Smooth muscle cell (in vitro differentiated cells): ENCODE results near the gene SIL1. TPM values are rescaled to one million over a fixed set of nuclear protein-coding genes. Genes with fewer than 3 reads are reported as not detected.
A peak's percentile ranks its signal among the peaks of the same experiment; 100 is the strongest.

Experiments
- DNase-seq: peaks from one replicate; lab custom pipeline; 2025; ENCODE audit not compliant: unreplicated experiment; lab: John Stamatoyannopoulos, UW
- H2AFZ ChIP-seq: fragments of 200-600 bp; sonication (generic); 2 replicates; pipeline ENCODE4 v1.6.0; 2016; ENCODE audit warnings: antibody characterized with exemption, low read depth, mild to moderate bottlenecking
- H3F3A ChIP-seq: fragments of 200-600 bp; sonication (generic); 2 replicates; pipeline ENCODE4 v1.6.0; 2017; ENCODE audit warnings: antibody characterized with exemption, low read depth
- H3K27ac ChIP-seq: fragments of 200-600 bp; sonication (generic); 2 replicates; pipeline ENCODE4 v1.5.1; 2016; ENCODE audit warnings: low read depth, mild to moderate bottlenecking
- H3K27me3 ChIP-seq: fragments of 200-600 bp; sonication (generic); 2 replicates; pipeline ENCODE4 v1.6.1; 2016; ENCODE audit warnings: low read depth, mild to moderate bottlenecking
- H3K36me3 ChIP-seq: fragments of 200-600 bp; sonication (generic); 2 replicates; pipeline ENCODE4 v1.5.1; 2016; ENCODE audit warnings: low read depth
- H3K4me1 ChIP-seq: fragments of 200-600 bp; sonication (generic); 2 replicates; pipeline ENCODE4 v1.5.1; 2016; ENCODE audit warnings: low read depth
- H3K4me2 ChIP-seq: fragments of 200-600 bp; sonication (generic); 2 replicates; pipeline ENCODE4 v1.6.0; 2016; ENCODE audit warnings: mild to moderate bottlenecking
- H3K4me3 ChIP-seq: fragments of 200-600 bp; sonication (generic); 2 replicates; pipeline ENCODE4 v1.5.1; 2016; ENCODE audit warnings: mild to moderate bottlenecking
- H3K79me2 ChIP-seq: fragments of 200-600 bp; sonication (generic); 2 replicates; pipeline ENCODE4 v1.6.0; 2016; ENCODE audit warnings: low read depth, mild to moderate bottlenecking
- H3K9ac ChIP-seq: fragments of 200-600 bp; sonication (generic); 2 replicates; pipeline ENCODE4 v1.6.0; 2016; ENCODE audit warnings: low read depth
- H3K9me3 ChIP-seq: fragments of 200-600 bp; sonication (generic); replicated peaks from 2 replicates; pipeline ENCODE4 v1.5.1; 2016; ENCODE audit warnings: low read depth
- H4K20me1 ChIP-seq: fragments of 200-600 bp; sonication (generic); 2 replicates; pipeline ENCODE4 v1.6.0; 2016; ENCODE audit warnings: low read depth
- CTCF ChIP-seq: fragments of 200-600 bp; sonication (generic); IDR thresholded peaks from 2 replicates; pipeline ENCODE4 v1.5.1; 2017; ENCODE audit warnings: borderline replicate concordance, mild to moderate bottlenecking, antibody characterized with exemption; ENCODE audit not compliant: insufficient read depth, poor library complexity, severe bottlenecking
- WGBS: methylation state at CpG from one replicate; pipeline ENCODE4 v1.1.7; 2016; ENCODE audit warnings: low lambda C conversion rate; 5-methylcytosine and 5-hydroxymethylcytosine counted together
- polyA plus RNA-seq: library from polyadenylated mRNA; unstranded; fragments of >200 nt; fragmentation: Nextera tagmentation; extraction: Ambion mirVana; gene quantifications from 2 replicates; pipeline ENCODE4 v1.2.1, GENCODE V29; 2016
- total RNA-seq: library from RNA; depleted of rRNA; stranded (reverse); fragments of >200 nt; gene quantifications from 2 replicates; pipeline ENCODE4 v1.2.3, GENCODE V29; 2014

Gene SIL1
- total and polyA plus RNA-seq, 2 experiments from 2014 or later, result 45.5 to 119 TPM

GRCh38 chr5:139104577-139105276 lies 93.4 kb downstream of the SIL1 start:
- H3K36me3 ChIP-seq, result no peaks in the 10 kb centered on the region
- H3K27ac ChIP-seq, result no peak overlapping the region
- no peaks in the 10 kb centered on the region for H3F3A ChIP-seq
- 68% methylated on average over 10 of the region's 10 CpGs for WGBS
- H3K4me1 ChIP-seq, result peaks cover 32% of the 10 kb centered on the region
- no peaks in the 10 kb centered on the region for H3K79me2 ChIP-seq
- DNase-seq, result no peak
- H3K27me3 ChIP-seq, result no peaks in the 10 kb centered on the region
- no peak for TF ChIP-seq CTCF
- H4K20me1 ChIP-seq, result peaks cover 9% of the 10 kb centered on the region
- H3K4me3 ChIP-seq, result no peak overlapping the region
- no peaks in the 10 kb centered on the region for H3K9me3 ChIP-seq
- H3K4me2 ChIP-seq, result peak overlapping the region; percentile 29
- no peak overlapping the region for H2AFZ ChIP-seq
- no peak overlapping the region for H3K9ac ChIP-seq

- no peaks in the 10 kb centered on the region for H3K9me3 ChIP-seq
Measured at GRCh38 chr5:139103762-139104161, 94.4 kb downstream of the SIL1 start.

GRCh38 chr5:139100825-139101224 lies 97.3 kb downstream of the SIL1 start:
- no peaks in the 10 kb centered on the region for H3F3A ChIP-seq
- H4K20me1 ChIP-seq, result peaks cover 8% of the 10 kb centered on the region
- no peak overlapping the region for H3K9ac ChIP-seq
- H3K9me3 ChIP-seq, result no peaks in the 10 kb centered on the region
- no peak for DNase-seq
- no peaks in the 10 kb centered on the region for H3K36me3 ChIP-seq
- no peak for TF ChIP-seq CTCF
- H3K4me1 ChIP-seq, result peaks cover 15% of the 10 kb centered on the region
- H3K4me3 ChIP-seq, result no peak overlapping the region
- H3K27me3 ChIP-seq, result no peaks in the 10 kb centered on the region
- no peaks in the 10 kb centered on the region for H3K79me2 ChIP-seq
- WGBS, result 74% methylated on average over 3 of the region's 3 CpGs
- H3K27ac ChIP-seq, result no peak overlapping the region
- no peak overlapping the region for H3K4me2 ChIP-seq
- H2AFZ ChIP-seq, result no peak overlapping the region

More at GRCh38 chr5:139103762-139104161, 94.4 kb downstream of the SIL1 start:
- Histone ChIP-seq H3K27me3 (no peaks in the 10 kb centered on the region), H2AFZ (no peak overlapping the region), H3F3A (no peaks in the 10 kb centered on the region), H3K4me3 (no peak overlapping the region), H3K79me2 (no peaks in the 10 kb centered on the region), H3K4me1 (peaks cover 28% of the 10 kb centered on the region), H3K4me2 (no peak overlapping the region), H4K20me1 (peaks cover 9% of the 10 kb centered on the region), H3K9ac (no peak overlapping the region), H3K36me3 (no peaks in the 10 kb centered on the region), H3K27ac (no peak overlapping the region)
- TF ChIP-seq CTCF, result no peak
- no peak for DNase-seq
